Natural killer cell treated with Interleukin-12 subunit alpha and Interleukin-12 subunit beta and Interleukin-15 and Interleukin-18, amount 100 ng/mL, for 72 hours (primary cell): Measurements from ENCODE around the gene MLF2. TPM values are rescaled to one million over a fixed set of nuclear protein-coding genes. Genes with fewer than 3 reads are reported as not detected.
A peak's percentile ranks its signal among the peaks of the same experiment; 100 is the strongest.
"Not testable (repeated sequence)": the region's sequence is repeated elsewhere in the genome, so short reads cannot be mapped to it uniquely, and the experiment has no call there.

Source experiments
- ATAC-seq, 2 donors: fragments of 150-1000 bp; cut with Tn5 transposase in 1 of 2; sonication (Bioruptor Pico), chemical (Tn5 transposase) in 1 of 2; 2 replicates each; pipeline ENCODE4 v1.10.0; 2021
- DNase-seq: peaks from one replicate; pipeline ENCODE4 v3.0.0; 2022; ENCODE audit warnings: low spot score
- H3K27ac Mint-ChIP-seq, 2 donors: 1 replicate in 1 of 2; 2 replicates in 1 of 2; pipeline ENCODE4 v1.8.0; 2022; ENCODE audit warnings: mixed read lengths in 2 of 2, mild to moderate bottlenecking in 1 of 2, moderate library complexity in 1 of 2
- H3K27me3 Mint-ChIP-seq, 2 donors: 1 replicate in 1 of 2; 2 replicates in 1 of 2; pipeline ENCODE4 v1.8.0; 2022; ENCODE audit warnings: mixed read lengths in 2 of 2
- H3K36me3 Mint-ChIP-seq: one replicate; pipeline ENCODE4 v1.8.0; 2022; ENCODE audit warnings: mixed read lengths
- H3K4me1 Mint-ChIP-seq, 2 donors: 1 replicate in 1 of 2; 2 replicates in 1 of 2; pipeline ENCODE4 v1.8.0; 2022; ENCODE audit warnings: low read depth in 2 of 2, mixed read lengths in 2 of 2, mild to moderate bottlenecking in 1 of 2
- H3K4me3 Mint-ChIP-seq: one replicate; pipeline ENCODE4 v1.8.0; 2022; ENCODE audit warnings: mixed read lengths
- H3K9me3 Mint-ChIP-seq: 2 replicates; pipeline ENCODE4 v1.8.0; 2022; ENCODE audit warnings: mixed read lengths
- total RNA-seq, 2 donors: library from RNA; stranded (reverse); gene quantifications; one replicate each; pipeline ENCODE4 v1.2.3, GENCODE V29; 2022

MLF2 gene
- total RNA-seq, 2 donors from 2014 or later: 98.3 to 124 TPM

DNA sequence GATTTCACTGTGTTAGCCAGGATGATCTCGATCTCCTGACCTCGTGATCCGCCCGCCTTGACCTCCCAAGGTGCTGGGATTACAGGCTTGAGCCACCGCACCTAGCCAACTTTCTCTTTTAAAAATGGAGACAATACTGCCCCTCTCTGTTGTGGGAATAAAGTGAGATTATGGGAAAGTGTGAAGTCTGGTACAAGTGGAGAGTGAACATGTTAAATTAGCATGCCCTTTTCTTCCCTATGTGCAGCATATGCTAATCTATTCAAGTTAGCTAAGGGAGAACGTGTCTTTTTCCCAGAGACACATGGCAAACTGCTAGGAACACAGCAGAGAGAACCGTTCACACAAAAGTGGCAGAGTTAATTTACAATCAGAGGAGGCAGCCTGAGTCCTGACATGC, 27.6 kb downstream of the MLF2 start:
- Mint-ChIP-seq H3K36me3 (peaks cover 17% of the 10 kb centered on the region), H3K4me3 (peak overlapping the region; percentile 95), H3K27me3 (no peaks in the 10 kb centered on the region), H3K4me1 (peaks cover 22 to 27% of the 10 kb centered on the region in 2 donors), H3K27ac (peak overlapping the region in 1 of 2 donors; percentile 86), H3K9me3 (no peaks in the 10 kb centered on the region)
- no peak for ATAC-seq
- DNase-seq: no peak

DNA sequence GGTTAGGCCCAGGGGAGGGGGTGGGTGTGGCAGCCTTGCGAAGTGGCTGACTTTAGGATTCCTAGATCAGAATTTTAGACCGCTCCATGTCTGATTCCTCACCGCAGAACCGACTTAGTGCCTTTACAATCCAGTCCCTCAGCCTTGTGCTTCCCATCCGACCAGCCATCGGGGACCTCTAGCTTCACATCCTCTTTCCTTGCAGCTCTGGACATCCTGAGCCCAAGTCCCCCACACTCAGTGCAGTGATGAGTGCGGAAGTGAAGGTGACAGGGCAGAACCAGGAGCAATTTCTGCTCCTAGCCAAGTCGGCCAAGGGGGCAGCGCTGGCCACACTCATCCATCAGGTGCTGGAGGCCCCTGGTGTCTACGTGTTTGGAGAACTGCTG, 28.5 kb downstream of the MLF2 start:
- Mint-ChIP-seq H3K4me1 (peaks cover 22 to 24% of the 10 kb centered on the region in 2 donors), H3K27ac (peak overlapping the region; percentile 86 to 92), H3K4me3 (peak overlapping the region; percentile 95), H3K9me3 (no peaks in the 10 kb centered on the region), H3K27me3 (no peaks in the 10 kb centered on the region), H3K36me3 (peaks cover 10% of the 10 kb centered on the region)
- DNase-seq (peak; percentile 61), ATAC-seq (peak; percentile 11 to 55)

DNA sequence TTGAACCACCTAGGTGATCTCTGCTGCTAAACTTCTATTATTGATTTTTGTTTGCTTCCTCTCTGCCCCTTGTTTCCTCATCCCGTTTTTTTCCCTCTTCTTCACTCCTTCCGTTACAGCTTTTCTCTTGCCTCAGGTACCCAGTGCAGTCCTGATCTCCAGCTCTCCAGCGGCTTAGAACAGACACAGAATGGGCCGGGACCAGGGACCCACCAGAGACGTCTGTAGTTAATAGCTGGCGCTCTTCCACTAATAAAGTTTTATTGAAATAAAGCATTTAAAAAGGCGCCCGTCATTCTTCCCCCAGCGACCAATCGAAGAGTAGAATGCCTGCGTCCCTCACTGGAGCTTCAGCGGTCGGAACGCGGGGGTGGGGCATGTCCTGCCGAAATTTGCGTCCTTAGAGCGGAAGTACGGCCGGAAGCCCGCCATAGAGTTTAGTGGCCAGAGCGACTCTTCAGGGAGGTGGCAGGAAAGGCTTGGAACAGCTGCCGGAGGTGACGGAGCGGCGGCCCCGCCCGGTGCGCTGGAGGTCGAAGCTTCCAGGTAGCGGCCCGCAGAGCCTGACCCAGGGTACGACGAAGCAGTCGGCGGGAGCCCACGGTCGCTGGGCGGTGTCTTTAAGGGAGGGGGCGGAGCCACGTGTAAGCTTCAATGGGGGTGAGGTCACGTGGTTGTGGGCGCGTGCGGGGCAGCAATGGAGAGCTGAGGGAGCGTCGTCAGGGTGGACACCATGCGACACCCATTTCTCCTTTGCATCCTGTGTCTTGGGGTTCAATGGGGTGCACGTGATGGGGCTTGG, 29.1 kb downstream of the MLF2 start, which contains the start of gene COPS7A:
Gene COPS7A, plus strand, starts transcription at position 440 of the 802 bp plus-strand sequence. CDS start 611 bp downstream, outside the sequence.
- peak within 1 kb of the TSS; percentile 95 for H3K4me3 Mint-ChIP-seq
- no peaks in the 10 kb centered on the region for H3K9me3 Mint-ChIP-seq
- peak; percentile 98 for ATAC-seq
- peaks cover 10% of the 10 kb centered on the region for H3K36me3 Mint-ChIP-seq
- peak; percentile 99 for DNase-seq
- H3K27me3 Mint-ChIP-seq: no peaks in the 10 kb centered on the region
- H3K27ac Mint-ChIP-seq: peak within 1 kb of the TSS; percentile 86 to 92
- H3K4me1 Mint-ChIP-seq: peaks cover 22 to 24% of the 10 kb centered on the region in 2 donors

DNA sequence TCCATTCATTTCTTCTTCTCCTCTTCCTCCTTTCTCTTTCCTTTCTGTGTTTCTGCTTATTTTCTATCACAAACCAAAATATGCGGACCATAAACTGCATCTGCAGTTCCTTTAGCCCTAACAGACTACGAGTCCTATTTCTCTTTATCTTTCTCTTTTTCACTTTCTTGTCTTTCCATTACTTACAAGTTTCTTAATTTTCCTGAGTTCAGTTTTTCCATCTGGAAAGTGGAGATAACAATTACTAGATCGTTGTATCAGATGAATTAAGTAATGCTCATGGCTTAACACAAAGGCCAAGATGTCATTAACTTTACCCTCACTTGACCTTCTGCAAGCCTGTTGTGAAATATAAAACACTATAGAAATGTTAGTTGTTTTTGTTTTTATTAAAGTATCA, 30.1 kb downstream of the MLF2 start:
- H3K9me3 Mint-ChIP-seq: no peaks in the 10 kb centered on the region
- H3K4me3 Mint-ChIP-seq: no peak overlapping the region
- peak overlapping the region in 1 of 2 donors; percentile 86 for H3K27ac Mint-ChIP-seq
- peaks cover 10% of the 10 kb centered on the region for H3K36me3 Mint-ChIP-seq
- peaks cover 22 to 24% of the 10 kb centered on the region in 2 donors for H3K4me1 Mint-ChIP-seq
- no peak for DNase-seq
- no peak for ATAC-seq
- H3K27me3 Mint-ChIP-seq: no peaks in the 10 kb centered on the region

DNA sequence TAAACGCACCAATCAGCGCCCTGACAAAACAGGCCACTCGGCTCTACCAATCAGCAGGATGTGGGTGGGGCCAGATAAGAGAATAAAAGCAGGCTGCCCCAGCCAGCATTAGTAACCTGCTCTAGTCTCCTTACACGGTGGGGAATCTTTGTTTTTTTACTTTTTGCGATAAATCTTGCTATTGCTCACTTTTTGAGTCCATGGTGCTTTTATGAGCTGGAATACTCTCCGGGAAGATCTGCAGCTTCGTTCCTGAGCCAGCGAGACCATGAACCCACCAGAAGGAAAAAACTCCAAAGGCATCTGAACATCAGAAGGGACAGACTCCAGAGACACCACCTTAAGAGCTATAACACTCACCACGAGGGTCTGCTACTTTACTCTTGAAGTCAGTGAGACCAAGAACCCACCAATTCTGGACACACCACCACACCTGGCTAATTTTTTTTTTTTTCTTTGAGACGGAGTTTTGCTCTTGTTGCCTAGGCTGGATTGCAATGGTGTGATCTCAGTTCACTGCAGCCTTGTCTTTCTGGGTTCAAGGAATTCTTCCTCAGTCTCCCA, 36.0 kb downstream of the MLF2 start:
- DNase-seq (no peak), ATAC-seq (no peak)
- Mint-ChIP-seq H3K4me1 (no peaks in the 10 kb centered on the region), H3K36me3 (no peaks in the 10 kb centered on the region), H3K9me3 (no peaks in the 10 kb centered on the region), H3K4me3 (no peak overlapping the region), H3K27me3 (peaks cover 0 to 5% of the 10 kb centered on the region in 2 donors), H3K27ac (no peak overlapping the region)

DNA sequence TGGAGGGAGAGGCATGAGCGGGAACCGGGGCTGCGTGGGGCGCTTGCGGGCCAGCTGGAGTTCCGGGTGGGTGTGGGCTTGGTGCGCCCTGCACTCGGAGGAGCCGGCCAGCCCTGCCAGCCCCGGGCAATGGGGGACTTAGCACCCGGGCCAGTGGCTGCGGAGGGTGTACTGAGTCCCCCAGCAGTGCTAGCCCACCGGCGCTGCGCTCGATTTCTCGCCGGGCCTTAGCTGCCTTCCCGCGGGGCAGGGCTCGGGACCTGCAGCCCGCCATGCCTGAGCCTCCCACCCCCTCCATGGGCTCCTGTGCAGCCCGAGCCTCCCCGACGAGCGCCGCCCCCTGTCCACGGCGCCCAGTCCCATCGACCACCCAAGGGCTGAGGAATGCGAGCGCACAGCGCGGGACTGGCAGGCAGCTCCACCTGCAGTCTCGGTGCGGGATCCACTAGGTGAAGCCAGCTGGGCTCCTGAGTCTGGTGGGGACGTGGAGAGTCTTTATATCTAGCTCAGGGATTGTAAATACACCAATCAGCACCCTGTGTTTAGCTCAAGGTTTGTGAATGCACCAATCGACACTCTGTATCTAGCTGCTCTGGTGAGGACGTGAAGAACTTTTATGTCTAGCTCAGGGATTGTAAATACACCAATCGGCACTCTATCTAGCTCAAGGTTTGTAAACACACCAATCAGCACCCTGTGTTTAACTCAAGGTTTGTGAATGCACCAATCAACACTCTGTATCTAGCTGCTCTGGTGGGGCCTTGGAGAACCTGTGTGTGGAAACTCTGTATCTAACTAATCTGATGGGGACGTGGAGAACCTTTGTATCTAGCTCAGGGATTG, 36.7 kb downstream of the MLF2 start:
- H3K9me3 Mint-ChIP-seq, H3K4me3 Mint-ChIP-seq, H3K36me3 Mint-ChIP-seq, H3K27me3 Mint-ChIP-seq, H3K27ac Mint-ChIP-seq, H3K4me1 Mint-ChIP-seq, ATAC-seq, DNase-seq: not testable (repeated sequence)

DNA sequence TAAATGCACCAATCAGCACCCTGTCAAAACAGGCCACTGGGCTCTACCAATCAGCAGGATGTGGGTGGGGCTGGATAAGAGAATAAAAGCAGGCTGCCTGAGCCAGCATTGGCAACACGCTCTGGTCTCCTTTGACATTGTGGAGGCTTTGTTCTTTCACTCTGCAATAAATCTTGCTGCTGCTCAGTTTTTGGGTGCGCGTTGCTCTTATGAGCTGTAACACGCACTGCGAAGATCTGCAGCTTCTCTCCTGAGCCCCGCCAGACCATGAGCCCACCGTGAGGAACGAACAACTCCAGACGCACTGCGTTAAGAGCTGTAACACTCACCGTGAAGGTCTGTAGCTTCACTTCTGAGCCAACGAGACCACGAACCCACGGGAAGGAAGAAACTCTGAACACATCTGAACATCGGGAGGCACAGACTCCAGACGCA, 44.0 kb downstream of the MLF2 start:
- ATAC-seq (no peak), DNase-seq (no peak)
- Mint-ChIP-seq H3K27me3 (peaks cover 13 to 14% of the 10 kb centered on the region in 2 donors), H3K4me1 (peaks cover 0 to 3% of the 10 kb centered on the region in 2 donors), H3K36me3 (no peaks in the 10 kb centered on the region), H3K27ac (no peak overlapping the region), H3K4me3 (no peak overlapping the region), H3K9me3 (no peaks in the 10 kb centered on the region)

DNA sequence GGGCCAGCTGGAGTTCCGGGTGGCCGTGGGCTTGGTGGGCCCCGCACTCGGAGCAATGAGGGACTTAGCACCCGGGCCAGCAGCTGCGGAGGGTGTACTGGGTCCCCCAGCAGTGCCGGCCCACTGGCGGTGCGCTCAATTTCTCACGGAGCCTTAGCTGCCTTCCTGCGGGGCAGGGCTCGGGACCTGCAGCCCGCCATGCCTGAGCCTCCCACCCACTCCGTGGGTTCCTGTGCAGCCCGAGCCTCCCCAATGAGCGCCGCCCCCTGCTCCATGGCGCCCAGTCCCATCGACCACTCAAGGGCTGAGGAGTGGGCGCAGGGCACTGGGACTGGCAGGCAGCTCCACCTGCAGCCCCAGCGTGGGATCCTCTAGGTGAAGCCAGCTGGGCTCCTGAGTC, 44.6 kb downstream of the MLF2 start:
- not testable (repeated sequence) for DNase-seq, H3K4me3 Mint-ChIP-seq, ATAC-seq, H3K9me3 Mint-ChIP-seq, H3K4me1 Mint-ChIP-seq, H3K36me3 Mint-ChIP-seq, H3K27ac Mint-ChIP-seq
- H3K27me3 Mint-ChIP-seq: peaks cover 17 to 21% of the 10 kb centered on the region in 2 donors

DNA sequence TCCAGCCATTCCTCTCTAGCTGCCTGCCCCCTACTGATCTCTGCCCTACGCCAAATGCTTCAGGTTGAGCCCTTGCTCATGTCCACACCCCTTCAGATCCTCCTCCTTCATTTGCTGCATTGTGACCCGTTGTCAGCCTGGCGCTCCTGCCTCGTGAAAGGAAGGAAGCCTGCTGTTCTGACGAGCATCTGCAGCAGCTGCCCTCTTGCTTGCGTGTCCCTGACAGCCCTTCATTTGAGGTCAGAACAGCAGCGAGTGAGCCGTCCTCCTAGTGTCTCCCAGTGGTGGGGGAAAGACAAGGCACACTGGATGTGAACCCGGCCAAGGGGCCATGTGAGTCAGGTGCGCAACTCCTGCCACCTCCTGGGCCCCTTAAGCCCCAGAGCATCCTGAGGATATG, 49.3 kb downstream of the MLF2 start:
- Mint-ChIP-seq H3K36me3 (peaks cover 7% of the 10 kb centered on the region), H3K4me1 (peaks cover 8 to 9% of the 10 kb centered on the region in 2 donors), H3K27me3 (peaks cover 41 to 59% of the 10 kb centered on the region in 2 donors), H3K9me3 (no peaks in the 10 kb centered on the region), H3K27ac (no peak overlapping the region), H3K4me3 (no peak overlapping the region)
- no peak for DNase-seq
- peak in 1 of 2 donors; percentile 17 for ATAC-seq

DNA sequence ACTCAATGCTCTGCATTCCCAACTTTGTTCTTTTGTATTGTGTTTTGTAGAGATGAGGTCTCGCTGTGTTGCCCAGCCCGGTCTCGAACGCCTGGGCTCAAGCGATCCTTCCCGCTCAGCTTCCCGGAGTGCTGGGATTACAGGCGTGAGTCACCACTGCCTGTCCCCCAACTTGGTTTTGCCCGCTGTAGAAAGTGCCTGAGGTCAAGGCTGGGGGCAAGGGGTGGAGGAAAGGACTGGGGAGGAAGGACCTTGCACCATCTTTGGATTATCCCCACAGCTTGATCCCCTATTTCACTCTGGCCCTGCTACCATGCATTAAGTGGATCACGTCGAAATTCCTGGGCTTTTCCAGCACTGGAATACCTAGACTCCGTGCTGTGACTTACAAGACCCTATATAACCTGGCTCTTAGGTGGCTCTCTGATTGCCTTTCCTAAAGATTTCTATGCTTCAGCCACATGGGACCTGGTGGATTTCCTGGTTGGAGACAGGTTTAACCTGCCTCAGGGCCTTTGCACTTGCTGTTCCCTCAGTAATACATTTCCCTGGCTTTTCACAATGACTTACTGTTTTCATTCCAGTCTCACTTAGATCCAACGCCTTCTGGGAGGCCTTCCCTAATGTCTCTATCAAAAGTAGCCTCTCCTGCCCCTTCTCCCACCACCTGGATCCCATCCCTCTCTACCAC, 51.7 kb downstream of the MLF2 start:
- Mint-ChIP-seq H3K27ac (no peak overlapping the region), H3K9me3 (no peaks in the 10 kb centered on the region), H3K4me1 (peaks cover 8 to 9% of the 10 kb centered on the region in 2 donors), H3K36me3 (peaks cover 7% of the 10 kb centered on the region), H3K4me3 (peak overlapping the region; percentile 33), H3K27me3 (peaks cover 57 to 73% of the 10 kb centered on the region in 2 donors)
- DNase-seq (no peak), ATAC-seq (no peak)

DNA sequence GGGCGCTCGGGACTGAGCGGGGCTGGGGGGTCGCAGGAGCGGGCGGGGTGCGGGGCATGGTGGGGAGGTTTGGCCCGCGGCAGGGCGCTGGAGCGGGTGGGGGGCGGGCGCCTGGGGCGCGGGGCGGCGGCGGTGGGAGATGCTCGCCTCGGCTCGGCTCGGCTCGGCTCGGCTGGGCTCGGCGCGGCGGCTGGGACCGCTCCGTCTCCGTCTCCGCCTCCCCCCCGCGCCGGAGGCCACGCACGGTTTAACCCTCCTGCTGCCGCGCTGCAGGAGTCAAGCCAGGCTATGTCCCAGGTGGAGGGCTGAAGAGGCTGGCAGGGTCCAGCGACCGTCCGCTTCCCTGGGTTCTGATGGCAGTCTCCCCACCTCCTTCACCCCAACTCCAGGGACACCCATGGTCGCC, 52.3 kb downstream of the MLF2 start, which contains the start of gene PIANP:
Gene PIANP, minus strand, starts transcription at position 170 of the 406 bp plus-strand sequence. CDS start 2,754 bp downstream, outside the sequence.
- ATAC-seq (peak; percentile 67 to 70), DNase-seq (no peak)
- Mint-ChIP-seq H3K27ac (peak within 1 kb of the TSS in 1 of 2 donors; percentile 21), H3K4me3 (peak within 1 kb of the TSS; percentile 61), H3K9me3 (no peaks in the 10 kb centered on the region), H3K4me1 (peaks cover 8 to 9% of the 10 kb centered on the region in 2 donors), H3K27me3 (peaks cover 57 to 72% of the 10 kb centered on the region in 2 donors), H3K36me3 (peaks cover 7% of the 10 kb centered on the region)

DNA sequence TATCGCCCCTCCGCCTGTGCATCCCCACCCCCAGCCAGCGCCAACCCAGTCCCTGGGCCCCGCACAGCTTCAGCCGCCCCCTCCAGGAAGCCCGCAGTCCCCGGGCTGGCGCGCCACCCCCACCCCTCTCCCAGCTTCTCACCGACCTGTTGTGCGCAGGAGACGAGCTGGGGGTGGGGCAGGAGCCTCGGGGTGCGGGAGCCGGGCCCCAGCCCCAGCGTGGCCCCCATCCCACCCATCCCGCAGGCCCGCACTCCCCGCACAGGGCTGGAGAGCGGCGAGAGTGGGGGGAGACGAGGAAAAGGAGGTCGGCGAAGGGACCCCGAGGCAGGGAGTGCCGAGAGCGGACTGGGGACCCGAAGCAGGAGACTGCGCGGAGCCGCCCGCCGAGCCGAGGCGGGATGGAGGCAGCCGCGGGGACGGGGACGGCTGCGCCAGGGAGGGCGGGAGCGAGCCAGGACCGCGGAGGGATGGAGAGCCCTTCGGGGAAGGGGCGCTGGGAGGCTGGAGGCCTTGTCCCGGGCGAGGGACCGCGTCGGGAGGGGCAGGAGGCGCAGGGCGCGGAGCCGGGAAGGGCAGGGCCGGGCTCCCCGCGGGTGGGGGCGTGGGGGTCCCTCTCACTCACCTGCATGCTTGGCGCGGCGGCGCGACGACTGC, 52.8 kb downstream of the MLF2 start:
- Mint-ChIP-seq H3K36me3 (peaks cover 7% of the 10 kb centered on the region), H3K4me1 (peaks cover 8 to 9% of the 10 kb centered on the region in 2 donors), H3K27me3 (peaks cover 54 to 67% of the 10 kb centered on the region in 2 donors), H3K27ac (no peak overlapping the region), H3K4me3 (peak overlapping the region; percentile 61), H3K9me3 (no peaks in the 10 kb centered on the region)
- peak; percentile 22 to 34 for ATAC-seq
- no peak for DNase-seq
